ENCODE results near the gene AJAP1.

DNA sequence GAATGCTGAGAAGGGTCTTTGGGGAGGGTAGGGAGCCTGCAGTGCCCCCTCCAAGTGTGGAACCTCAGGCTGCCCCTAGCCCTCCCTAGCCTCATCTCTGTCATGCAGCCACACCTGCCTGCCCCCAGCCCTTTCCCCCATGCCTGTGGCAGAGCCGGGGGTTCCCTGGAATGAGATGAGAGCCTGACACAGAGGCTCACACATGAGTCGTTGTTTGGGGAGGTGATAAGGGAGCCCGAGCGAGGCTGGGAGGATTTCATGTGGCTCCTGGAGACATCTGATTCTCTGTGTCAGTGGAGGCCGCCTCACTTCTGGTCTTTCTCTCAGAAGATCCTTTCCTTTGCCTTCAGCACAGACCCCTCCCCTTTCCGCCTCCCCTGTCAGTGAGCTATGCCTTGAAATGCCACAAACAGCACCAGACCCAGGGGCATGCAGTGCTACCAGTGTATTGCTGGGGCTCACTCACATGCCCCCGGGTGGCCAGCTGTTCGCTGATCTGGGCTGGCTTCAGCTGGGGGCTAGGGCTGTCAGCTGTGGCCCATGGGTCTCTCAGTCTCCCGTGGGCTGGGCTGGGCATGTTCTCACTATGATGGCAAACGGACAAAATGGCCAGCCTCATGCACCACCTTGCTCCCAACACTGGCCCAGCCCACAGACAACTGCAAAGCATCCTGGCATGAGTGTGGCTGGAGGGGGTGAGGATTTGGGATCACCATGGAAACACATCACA is 102.6 kb downstream of the AJAP1 start:
- no peak for TF ChIP-seq MTA3 (IDR thresholded peaks at IDR 0.05; ENCODE audit: borderline replicate concordance, low read length)
- no peak for TF ChIP-seq RELA (IDR thresholded peaks at IDR 0.05; ENCODE audit: borderline replicate concordance, partially characterized antibody)
- TF ChIP-seq CHD2 (IDR thresholded peaks at IDR 0.05; ENCODE audit: borderline replicate concordance, low read depth, low read length) = no peak
- TF ChIP-seq, protein P1, sequence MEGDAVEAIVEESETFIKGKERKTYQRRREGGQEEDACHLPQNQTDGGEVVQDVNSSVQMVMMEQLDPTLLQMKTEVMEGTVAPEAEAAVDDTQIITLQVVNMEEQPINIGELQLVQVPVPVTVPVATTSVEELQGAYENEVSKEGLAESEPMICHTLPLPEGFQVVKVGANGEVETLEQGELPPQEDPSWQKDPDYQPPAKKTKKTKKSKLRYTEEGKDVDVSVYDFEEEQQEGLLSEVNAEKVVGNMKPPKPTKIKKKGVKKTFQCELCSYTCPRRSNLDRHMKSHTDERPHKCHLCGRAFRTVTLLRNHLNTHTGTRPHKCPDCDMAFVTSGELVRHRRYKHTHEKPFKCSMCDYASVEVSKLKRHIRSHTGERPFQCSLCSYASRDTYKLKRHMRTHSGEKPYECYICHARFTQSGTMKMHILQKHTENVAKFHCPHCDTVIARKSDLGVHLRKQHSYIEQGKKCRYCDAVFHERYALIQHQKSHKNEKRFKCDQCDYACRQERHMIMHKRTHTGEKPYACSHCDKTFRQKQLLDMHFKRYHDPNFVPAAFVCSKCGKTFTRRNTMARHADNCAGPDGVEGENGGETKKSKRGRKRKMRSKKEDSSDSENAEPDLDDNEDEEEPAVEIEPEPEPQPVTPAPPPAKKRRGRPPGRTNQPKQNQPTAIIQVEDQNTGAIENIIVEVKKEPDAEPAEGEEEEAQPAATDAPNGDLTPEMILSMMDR (IDR thresholded peaks at IDR 0.05 in 2 of 3, conservative IDR thresholded peaks at IDR 0.05 in 1 of 3; ENCODE audit: control insufficient read depth in 2 of 3, extremely low read depth in 1 of 3, insufficient read depth in 1 of 3, low read depth in 3 of 3, low read length in 3 of 3) = no peak
- TF ChIP-seq SIN3A (IDR thresholded peaks at IDR 0.05; ENCODE audit: low read depth, low read length) = no peak
- no peak for TF ChIP-seq ATF7 (IDR thresholded peaks at IDR 0.05; ENCODE audit: low read depth)
- TF ChIP-seq NR2C1 (IDR thresholded peaks at IDR 0.05) = no peak
- no peak for TF ChIP-seq EZH2 (IDR thresholded peaks at IDR 0.05; ENCODE audit: borderline replicate concordance, control insufficient read depth, low read depth, low read length)
- TF ChIP-seq, protein P2, sequence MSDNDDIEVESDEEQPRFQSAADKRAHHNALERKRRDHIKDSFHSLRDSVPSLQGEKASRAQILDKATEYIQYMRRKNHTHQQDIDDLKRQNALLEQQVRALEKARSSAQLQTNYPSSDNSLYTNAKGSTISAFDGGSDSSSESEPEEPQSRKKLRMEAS (IDR thresholded peaks at IDR 0.05; ENCODE audit: low read depth, low read length) = no peak
- no peak for TF ChIP-seq SP1 (IDR thresholded peaks at IDR 0.05; ENCODE audit: low read depth, low read length)
- no peak for TF ChIP-seq JUND (IDR thresholded peaks at IDR 0.05; ENCODE audit: low read depth, low read length)
- no peak for TF ChIP-seq TCF12 (IDR thresholded peaks at IDR 0.05; ENCODE audit: low read depth, low read length)
